ENCODE results near the gene CFAP53.
"Not testable (repeated sequence)": the region's sequence is repeated elsewhere in the genome, so short reads cannot be mapped to it uniquely, and the experiment has no call there.

Gene CFAP53

DNA sequence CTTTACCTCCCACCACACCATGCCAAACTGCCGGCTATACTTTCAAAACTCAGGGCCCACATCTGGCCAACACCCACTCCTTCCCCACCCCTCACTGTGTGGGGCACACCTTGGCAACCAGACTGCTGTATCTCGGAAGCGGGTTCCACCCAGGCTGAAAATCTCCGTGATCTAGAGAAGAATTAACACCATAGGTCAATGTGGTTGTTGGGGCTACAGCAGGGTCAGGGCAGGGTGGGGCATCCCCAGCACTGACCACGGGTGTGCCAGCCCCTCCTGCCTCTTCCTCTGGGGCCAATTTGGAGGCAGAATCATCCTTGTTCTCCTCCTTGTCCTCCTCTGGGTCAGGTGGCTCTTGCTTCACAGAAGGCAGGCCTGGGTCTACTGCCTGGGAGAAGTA, 6.3 kb upstream of the CFAP53 start:
- no peak for DNase-seq (ENCODE audit: low spot score)

DNA sequence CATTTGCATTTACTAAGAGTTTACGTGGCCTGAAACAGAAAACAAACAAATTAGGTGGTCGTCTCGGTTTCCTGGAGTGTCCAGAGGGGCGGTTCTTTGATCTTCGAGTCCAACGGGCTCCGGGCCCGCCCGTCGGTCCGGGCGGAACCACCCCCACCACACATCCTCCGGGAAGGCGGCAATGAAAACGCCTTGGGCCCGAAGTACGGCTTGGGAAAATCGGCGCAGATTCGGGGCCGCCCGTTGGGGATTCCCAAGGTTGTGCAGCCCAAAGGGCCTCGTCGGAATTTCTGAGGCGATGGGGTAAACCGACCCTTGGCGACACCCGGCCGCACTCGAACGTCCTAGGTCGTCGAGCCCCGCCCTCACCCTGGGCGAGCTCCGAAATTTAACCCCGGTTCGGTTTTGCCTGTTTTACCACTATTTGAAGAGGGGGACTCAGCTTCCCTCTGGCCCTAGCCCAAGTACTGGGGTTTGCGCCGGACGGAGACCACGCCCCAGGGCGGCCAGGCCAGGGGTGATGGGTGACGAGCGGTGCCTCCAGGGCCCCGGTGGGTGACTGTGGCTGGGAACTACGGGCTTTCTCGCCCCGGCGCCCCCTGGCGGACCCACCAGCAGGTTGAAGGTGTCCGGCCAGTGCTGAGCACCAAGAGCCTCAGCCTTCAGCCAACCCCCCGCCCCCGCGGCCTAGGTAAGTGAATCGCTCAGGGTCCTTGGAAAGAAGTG, 1.9 kb upstream of the CFAP53 start:
- peak; percentile 41 for DNase-seq (ENCODE audit: low spot score)

DNA sequence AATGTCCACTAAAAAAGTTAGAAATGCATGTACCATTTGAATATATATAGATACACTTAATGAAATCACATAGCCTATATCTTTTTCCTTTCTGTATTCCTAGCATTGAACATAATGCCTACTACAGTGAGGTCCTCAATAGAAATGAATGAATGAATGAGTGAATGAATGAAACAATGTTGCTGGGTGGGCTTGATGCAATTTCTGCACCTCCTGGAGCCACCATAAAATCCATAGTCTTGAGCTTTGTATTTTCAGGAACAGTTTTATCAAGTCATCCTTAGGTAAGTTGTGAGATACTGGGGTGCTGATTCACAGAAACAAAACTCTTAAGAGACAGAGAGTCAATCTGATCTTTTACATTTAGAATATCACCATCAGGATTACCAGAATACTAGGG, 3.3 kb downstream of the CFAP53 start:
- no peak for DNase-seq (ENCODE audit: low spot score)

DNA sequence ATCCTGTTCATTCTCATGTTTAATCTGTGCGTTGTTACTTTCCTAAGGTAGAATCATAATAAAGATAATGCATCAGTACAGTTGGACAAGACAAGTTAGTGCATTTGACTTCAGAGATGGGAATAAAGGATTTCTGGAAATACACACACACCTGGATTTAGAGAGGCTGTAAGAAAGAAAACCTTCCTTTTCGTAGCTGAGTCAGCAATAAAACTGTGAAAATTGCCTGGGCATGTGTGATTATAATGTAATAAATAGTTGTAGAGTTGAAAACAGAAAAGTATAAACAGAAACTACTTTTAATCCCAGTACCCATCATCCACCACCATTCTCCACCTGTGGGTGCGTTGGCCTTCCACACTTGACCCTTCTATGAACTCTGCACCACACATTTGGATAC, 15.4 kb downstream of the CFAP53 start:
- DNase-seq (ENCODE audit: low spot score), result no peak

- DNase-seq (ENCODE audit: low spot score), result no peak
These were observed 16.7 kb downstream of the CFAP53 start for GRCh38 chr18:50249576-50249975.

GRCh38 chr18:50247561-50247960, 18.7 kb downstream of the CFAP53 start:
- DNase-seq (ENCODE audit: low spot score), result no peak

- not testable (repeated sequence) for DNase-seq (ENCODE audit: low spot score)
These were observed 24.5 kb downstream of the CFAP53 start for GRCh38 chr18:50241768-50242167.

DNA sequence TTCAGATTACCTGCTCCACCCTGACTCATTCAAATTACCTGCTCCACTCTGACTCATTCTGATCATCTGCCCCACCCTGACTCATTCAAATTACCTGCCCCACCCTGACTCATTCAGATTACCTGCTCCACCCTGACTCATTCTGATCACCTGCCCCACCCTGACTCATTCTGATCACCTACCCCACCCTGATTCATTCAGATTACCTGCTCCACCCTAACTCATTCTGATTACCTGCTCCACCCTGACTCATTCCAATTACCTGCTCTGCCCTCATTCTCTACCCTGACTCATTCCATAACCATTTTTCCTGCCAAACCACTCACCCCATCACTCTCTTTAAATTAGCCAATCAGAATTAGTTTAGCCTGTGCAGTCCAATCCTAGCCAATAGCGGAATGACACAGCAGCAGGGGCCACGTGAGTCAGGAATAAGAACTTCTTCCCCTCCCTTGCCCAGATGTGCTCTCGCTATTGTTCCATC, 26.2 kb downstream of the CFAP53 start:
- no peak for DNase-seq (ENCODE audit: low spot score)

GRCh38 chr18:50232419-50232818, 33.9 kb downstream of the CFAP53 start:
- DNase-seq (ENCODE audit: low spot score), result no peak

DNA sequence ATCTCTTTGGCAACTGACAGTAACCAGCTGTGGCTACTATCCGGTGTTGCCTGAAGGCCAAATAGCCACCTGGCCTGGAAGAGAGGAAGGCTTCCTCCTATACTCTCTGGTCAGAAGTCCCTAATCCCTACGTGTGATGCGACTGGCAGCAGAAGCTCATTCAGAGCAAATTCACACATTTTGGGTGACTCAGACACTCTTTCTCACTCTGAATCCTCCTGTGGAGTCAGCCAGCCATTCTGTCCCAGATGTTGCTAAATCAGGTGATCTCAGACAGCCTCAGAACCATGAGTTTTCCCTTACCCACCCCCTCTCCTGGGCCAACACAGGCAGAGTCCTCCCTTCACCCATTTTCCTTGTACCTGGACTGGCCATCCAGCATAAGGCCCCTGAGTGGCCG, 34.7 kb downstream of the CFAP53 start:
- no peak for DNase-seq (ENCODE audit: low spot score)

GRCh38 chr18:50220249-50220648, 46.0 kb downstream of the CFAP53 start:
- not testable (repeated sequence) for DNase-seq (ENCODE audit: low spot score)

- no peak for DNase-seq (ENCODE audit: low spot score)
These were observed 47.7 kb downstream of the CFAP53 start for GRCh38 chr18:50218432-50219197.

- no peak for DNase-seq (ENCODE audit: low spot score)
These were observed 57.0 kb downstream of the CFAP53 start for GRCh38 chr18:50209311-50209710.

- no peak for DNase-seq (ENCODE audit: low spot score)
These were observed 58.6 kb downstream of the CFAP53 start for GRCh38 chr18:50207722-50208121.

- peak; percentile 41 for DNase-seq (ENCODE audit: low spot score)
These were observed 62.3 kb downstream of the CFAP53 start for GRCh38 chr18:50203801-50204604.

GRCh38 chr18:50201476-50202018, 64.7 kb downstream of the CFAP53 start:
- no peak for DNase-seq (ENCODE audit: low spot score)

DNA sequence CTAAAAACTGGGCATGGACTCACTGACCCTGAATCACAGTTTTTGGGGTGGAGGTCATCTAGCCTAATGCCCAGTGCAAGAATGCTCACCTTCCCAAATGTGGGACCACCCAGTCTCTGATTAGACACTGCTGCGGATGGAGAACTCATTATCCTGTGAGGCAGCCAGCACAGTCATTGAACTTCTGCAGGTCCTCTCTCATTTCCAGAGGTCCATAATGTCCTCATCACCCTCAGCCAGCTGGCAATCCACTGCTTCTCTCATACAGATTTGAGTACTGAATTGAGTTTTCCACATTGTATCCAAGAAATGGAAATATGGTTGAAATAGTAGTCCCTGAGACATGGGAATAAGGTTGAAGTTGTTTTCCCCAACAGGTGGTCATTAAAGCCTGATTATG, 66.4 kb downstream of the CFAP53 start:
- DNase-seq (ENCODE audit: low spot score), result no peak

DNA sequence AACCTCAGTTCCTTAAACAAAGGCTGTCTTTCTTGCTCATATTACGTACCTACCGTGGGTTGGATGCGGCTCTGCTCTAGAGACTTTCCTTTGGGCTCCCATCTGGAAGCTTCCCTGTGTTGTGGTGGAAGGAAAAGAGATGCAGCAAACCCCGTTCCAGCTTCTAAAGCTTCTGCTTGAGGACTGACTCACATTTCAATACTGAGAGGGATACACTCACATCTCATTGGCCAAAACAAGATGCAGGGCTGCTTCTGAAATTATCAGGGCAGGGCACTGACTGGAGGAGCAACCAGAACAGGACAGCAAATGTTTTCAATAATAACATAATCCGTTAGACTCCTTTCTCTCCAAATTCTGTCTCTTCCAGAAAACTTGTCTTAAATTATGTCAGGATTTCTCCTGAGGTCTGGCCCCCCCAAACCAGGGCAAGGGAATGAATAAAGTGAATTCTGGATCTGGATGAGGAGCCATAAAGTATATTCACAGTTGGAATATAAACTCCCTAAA, 66.9 kb downstream of the CFAP53 start:
- no peak for DNase-seq (ENCODE audit: low spot score)

- no peak for DNase-seq (ENCODE audit: low spot score)
These were observed 70.0 kb downstream of the CFAP53 start for GRCh38 chr18:50196261-50196660.

DNA sequence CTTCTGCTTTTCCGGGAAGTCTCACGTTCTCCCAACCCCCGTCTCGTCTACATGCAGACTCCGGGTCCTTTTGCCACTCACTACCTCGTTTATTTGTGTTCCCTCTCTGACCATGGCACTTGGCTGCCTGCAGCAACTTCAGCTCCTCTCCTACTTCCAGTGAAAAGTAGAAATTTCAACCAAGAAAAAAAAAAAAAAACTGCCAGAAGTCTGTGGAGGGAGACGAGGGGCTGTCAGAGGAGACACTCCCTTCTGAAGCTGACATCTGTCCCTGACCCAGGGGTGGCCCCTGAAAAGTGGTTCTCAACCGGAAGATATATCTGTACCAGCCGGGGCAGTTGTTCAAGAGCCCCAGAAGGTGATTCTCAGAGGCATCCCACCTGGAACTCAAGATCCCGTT, 70.6 kb downstream of the CFAP53 start:
- no peak for DNase-seq (ENCODE audit: low spot score)

DNA sequence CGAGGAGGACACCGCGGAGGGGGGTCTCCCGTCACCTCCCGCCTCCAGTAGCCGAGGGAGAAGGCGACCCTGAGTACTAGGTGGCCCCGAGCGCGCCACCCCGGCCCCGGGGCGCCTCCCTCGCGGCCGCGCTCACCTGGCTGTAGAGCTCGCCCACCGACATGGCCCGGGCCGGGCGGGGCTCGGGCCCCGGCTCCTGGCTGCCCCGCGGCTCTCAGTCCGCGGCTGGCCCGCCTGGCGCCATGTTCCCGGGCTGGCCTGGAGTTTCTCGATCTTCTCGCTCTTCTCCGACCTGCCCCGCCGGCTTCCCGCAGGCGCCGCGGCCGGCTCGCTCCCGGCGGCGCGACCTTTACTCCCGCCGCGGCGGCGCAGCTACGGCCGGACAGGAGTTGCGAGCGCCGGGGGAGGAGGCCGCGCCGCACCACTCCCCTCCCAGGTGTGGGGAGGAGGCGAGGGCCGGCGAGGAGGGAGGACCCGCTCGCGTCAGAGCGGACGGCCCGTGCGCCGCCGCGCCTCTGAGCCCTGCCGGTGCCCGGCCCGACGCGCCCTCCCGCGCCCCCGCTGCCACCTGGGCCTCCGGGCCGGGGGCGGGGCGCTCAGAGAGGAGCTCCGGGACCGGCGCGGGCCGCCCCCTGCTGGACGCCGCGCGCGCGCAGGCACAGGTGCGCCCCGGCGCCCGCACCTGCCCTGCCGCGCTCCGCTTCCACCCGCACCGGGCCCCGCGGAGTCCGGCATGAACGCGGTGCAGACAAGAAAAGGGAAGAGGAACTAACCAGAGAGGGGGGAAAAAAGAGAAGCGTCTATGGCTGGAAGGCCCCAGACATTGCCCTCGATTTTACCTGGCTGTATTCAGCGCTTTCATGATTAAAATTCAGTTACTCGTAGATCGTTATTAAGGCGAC, 71.4 kb downstream of the CFAP53 start, which contains the start of gene MYO5B:
TSS of gene MYO5B (minus strand) at position 517 of the 902 bp plus-strand sequence. CDS start at position 163, 354 bp downstream.
- DNase-seq (ENCODE audit: low spot score), result no peak

Measured in pons (tissue), 1 donor.